ENCODE measurements around the gene ARID3C. TPM values are rescaled to one million over a fixed set of nuclear protein-coding genes. Genes with fewer than 3 reads are reported as not detected.

Gene ARID3C
- total RNA-seq, 2 experiments from 2014 or later: 0.38 to 1.9 TPM

GRCh38 chr9:34591917-34592866 lies 36.7 kb downstream of the ARID3C start:
- Histone ChIP-seq H3K4me3 (ENCODE audit: low read depth, low read length, poor library complexity, severe bottlenecking) (no peak overlapping the region), H3K4me1 (ENCODE audit: insufficient read depth, low read length, poor library complexity, severe bottlenecking) (no peaks in the 10 kb centered on the region), H2AFZ (ENCODE audit: low read length) (no peak overlapping the region), H3K79me2 (ENCODE audit: insufficient read depth, low read depth, low read length) (no peaks in the 10 kb centered on the region), H3K36me3 (ENCODE audit: insufficient read depth, low read length) (no peaks in the 10 kb centered on the region), H3K4me2 (ENCODE audit: low read length) (no peak overlapping the region), H4K20me1 (ENCODE audit: insufficient read depth, low read length) (no peaks in the 10 kb centered on the region; the same call in 1 of the 2 replicates), H3K9me2 (ENCODE audit: insufficient read depth, low read length) (no peaks in the 10 kb centered on the region), H3K9me3 (ENCODE audit: low read length) (no peaks in the 10 kb centered on the region), H3K27ac (ENCODE audit: low read depth, low read length, poor library complexity, severe bottlenecking) (no peak overlapping the region)
- DNase-seq (ENCODE audit: low spot score): no peak
- no TSS peak for BruUV-seq (replicated peaks)
- ChIA-PET CTCF (ENCODE audit: unreplicated experiment) (interaction anchor here (0.6 to 1.0 kb wide), 4 partner anchors 19 to 192 kb away, joined by 3 read pairs; partner anchors contain the start of genes DCTN3 and RPP25L), POLR2A (no interaction called here)
- intact Hi-C loops (cut with micrococcal nuclease; ENCODE audit: unreplicated experiment): loop anchor here (1.0 to 2.0 kb wide), 2 partner anchors 44 to 155 kb away; no protein-coding TSS in a partner anchor
- no peak for TF ChIP-seq EZH2phosphoT487 (IDR thresholded peaks at IDR 0.05; ENCODE audit: borderline replicate concordance, low read depth, low read length)
- TF ChIP-seq CTCF (conservative IDR thresholded peaks at IDR 0.05; ENCODE audit: low read length): peak; percentile 29; the same call in 1 of the 2 replicates

GRCh38 chr9:34591248-34591916 lies 37.5 kb downstream of the ARID3C start:
- Histone ChIP-seq H3K9me3 (ENCODE audit: low read length) (no peaks in the 10 kb centered on the region), H2AFZ (ENCODE audit: low read length) (no peak overlapping the region), H3K4me2 (ENCODE audit: low read length) (no peak overlapping the region), H3K27ac (ENCODE audit: low read depth, low read length, poor library complexity, severe bottlenecking) (no peak overlapping the region), H3K36me3 (ENCODE audit: insufficient read depth, low read length) (no peaks in the 10 kb centered on the region), H3K4me1 (ENCODE audit: insufficient read depth, low read length, poor library complexity, severe bottlenecking) (no peaks in the 10 kb centered on the region), H3K9me2 (ENCODE audit: insufficient read depth, low read length) (no peaks in the 10 kb centered on the region), H3K4me3 (ENCODE audit: low read depth, low read length, poor library complexity, severe bottlenecking) (no peak overlapping the region), H3K79me2 (ENCODE audit: insufficient read depth, low read depth, low read length) (no peaks in the 10 kb centered on the region), H4K20me1 (ENCODE audit: insufficient read depth, low read length) (no peaks in the 10 kb centered on the region; the same call in 1 of the 2 replicates)
- ChIA-PET POLR2A (no interaction called here), CTCF (ENCODE audit: unreplicated experiment) (interaction anchor here (0.6 to 0.7 kb wide), 3 partner anchors 20 to 191 kb away, joined by 3 read pairs; partner anchors contain the start of genes DCTN3 and RPP25L)
- intact Hi-C loops (cut with micrococcal nuclease; ENCODE audit: unreplicated experiment): no loop called here
- TF ChIP-seq CTCF (conservative IDR thresholded peaks at IDR 0.05; ENCODE audit: low read length) (peak; percentile 85), EZH2phosphoT487 (IDR thresholded peaks at IDR 0.05; ENCODE audit: borderline replicate concordance, low read depth, low read length) (no peak)
- BruUV-seq (replicated peaks): no TSS peak
- peak; percentile 63 for DNase-seq (ENCODE audit: low spot score)

Measured in OCI-LY7 (cell line).